Measurements from ENCODE around the gene LACC1. TPM values are rescaled to one million over a fixed set of nuclear protein-coding genes. Genes with fewer than 3 reads are reported as not detected.

The LACC1 gene
- total and polyA plus RNA-seq, 2 of the 8 experiments (the other 6 are each of a cell fraction or from before 2014, with no cell fraction given), result 0.57 to 3.6 TPM

GRCh38 chr13:43864921-43865320, 14.8 kb upstream of the LACC1 start (continued):
- TF ChIP-seq CHD2 (IDR thresholded peaks at IDR 0.05; ENCODE audit: low read length), result no peak
